Colonic mucosa (tissue), 4 donors: ENCODE results near the gene STRA6. TPM values are rescaled to one million over a fixed set of nuclear protein-coding genes. Genes with fewer than 3 reads are reported as not detected.

Experiments
- DNase-seq: peaks from one replicate; pipeline ENCODE4 v3.0.0-alpha.2; 2020
- H3K27ac ChIP-seq: fragments of 200-600 bp; one replicate; pipeline ENCODE4 v1.8.0; 2021
- H3K27me3 ChIP-seq: fragments of 200-600 bp; one replicate; pipeline ENCODE4 v1.8.0; 2021
- H3K36me3 ChIP-seq: fragments of 200-600 bp; one replicate; pipeline ENCODE4 v1.8.0; 2021
- H3K4me1 ChIP-seq: fragments of 200-600 bp; one replicate; pipeline ENCODE4 v1.8.0; 2021; ENCODE audit warnings: mild to moderate bottlenecking
- H3K4me3 ChIP-seq: fragments of 200-600 bp; one replicate; pipeline ENCODE4 v1.8.0; 2021
- H3K9ac ChIP-seq, 2 donors: one replicate each; pipeline ENCODE4 v1.7.0; 2013; ENCODE audit warnings: control low read depth in 2 of 2, low read depth in 2 of 2, low read length in 2 of 2
- H3K9me3 ChIP-seq: fragments of 200-600 bp; one replicate; pipeline ENCODE4 v1.8.0; 2021
- CTCF ChIP-seq: fragments of 200-600 bp; IDR thresholded peaks from one replicate; pipeline ENCODE4 v1.8.0; 2022; ENCODE audit warnings: antibody characterized with exemption, mild to moderate bottlenecking
- intact Hi-C: fragments of 100-400 bp; cut with DNase I; formaldehyde crosslinking; loops from one replicate; pipeline ENCODE4 v1.14.1; 2022
- total RNA-seq, 2 donors: library from RNA; stranded (reverse); fragmentation: NEBNext Ultra II Directional in 1 of 2; extraction: Animal tissue kit (Norgen Biotek cat#: 25700) in 1 of 2; gene quantifications; one replicate each; pipeline ENCODE4 v1.2.1, GENCODE V29; 2021
- donor health status: healthy.
- donor health status: DM: no; HTN: no; CAD: no.
- donor health status: DM: no; HTN: no; CAD: no.

STRA6 gene
- total RNA-seq, 2 donors from 2014 or later: not detected

GRCh38 chr15:74130155-74130848, 72.3 kb downstream of the STRA6 start, which contains the start of gene ISLR2:
TSS of gene ISLR2 (plus strand) at chr15:74130586. CDS start at chr15:74132755, 2,169 bp downstream.
- Histone ChIP-seq H3K4me3 (no peak within 1 kb of the TSS), H3K9me3 (no peaks in the 10 kb centered on the region), H3K27me3 (peaks cover 78% of the 10 kb centered on the region), H3K9ac (no peak within 1 kb of the TSS), H3K4me1 (no peaks in the 10 kb centered on the region), H3K36me3 (no peaks in the 10 kb centered on the region), H3K27ac (no peak within 1 kb of the TSS)
- intact Hi-C loops: no loop called here
- no peak for TF ChIP-seq CTCF
- no peak for DNase-seq

GRCh38 chr15:74129586-74130154, 72.9 kb downstream of the STRA6 start:
- no peaks in the 10 kb centered on the region for H3K9me3 ChIP-seq
- H3K27me3 ChIP-seq: peaks cover 71% of the 10 kb centered on the region
- no peak overlapping the region for H3K4me3 ChIP-seq
- no peak for DNase-seq
- H3K27ac ChIP-seq: no peak overlapping the region
- no peaks in the 10 kb centered on the region for H3K36me3 ChIP-seq
- intact Hi-C loops: loop anchor here (5.0 kb wide), 1 partner anchor 193 kb away; no protein-coding TSS in a partner anchor
- no peak for TF ChIP-seq CTCF
- no peaks in the 10 kb centered on the region for H3K4me1 ChIP-seq
- no peak overlapping the region for H3K9ac ChIP-seq

Other genes starting within 250 kb of the STRA6 start
- 10 to 100 TPM in 1 of 2 donors, 1 to 10 TPM in 1; 9.1 to 14.3 TPM for gene STOML1, start 210.5 kb downstream of the STRA6 start, total RNA-seq
- 10 to 100 TPM; 27.0 to 31.3 TPM for gene PML, start 208.1 kb downstream of the STRA6 start, total RNA-seq
- gene GOLGA6A, start 120.2 kb downstream of the STRA6 start, total RNA-seq: not detected
- gene ISLR2, start 72.2 kb downstream of the STRA6 start, total RNA-seq: under 1 TPM; 0.27 TPM
- gene ISLR, start 29.1 kb downstream of the STRA6 start, total RNA-seq: 1 to 10 TPM; 3.6 to 8.5 TPM
- gene CCDC33, start 33.5 kb upstream of the STRA6 start, total RNA-seq: under 1 TPM; 0.10 to 0.21 TPM
- 1 to 10 TPM in 1 of 2 donors, not detected in 1; 1.3 TPM for gene CYP11A1, start 164.9 kb upstream of the STRA6 start, total RNA-seq
- 1 to 10 TPM; 1.8 to 2.0 TPM for gene SEMA7A, start 231.2 kb upstream of the STRA6 start, total RNA-seq